HG02943 (cell line): Measurements from ENCODE around the gene CABP2.
A peak's percentile ranks its signal among the peaks of the same experiment; 100 is the strongest.
"Not testable (repeated sequence)": the region's sequence is repeated elsewhere in the genome, so short reads cannot be mapped to it uniquely, and the experiment has no call there.

ENCODE experiments used
- ATAC-seq: cut with Tn5 transposase; IDR thresholded peaks from one replicate; pipeline ENCODE4 v1.9.1; 2021; ENCODE audit warnings: mild to moderate bottlenecking, low read depth, moderate library complexity; ENCODE audit not compliant: unreplicated experiment

CABP2 gene

DNA sequence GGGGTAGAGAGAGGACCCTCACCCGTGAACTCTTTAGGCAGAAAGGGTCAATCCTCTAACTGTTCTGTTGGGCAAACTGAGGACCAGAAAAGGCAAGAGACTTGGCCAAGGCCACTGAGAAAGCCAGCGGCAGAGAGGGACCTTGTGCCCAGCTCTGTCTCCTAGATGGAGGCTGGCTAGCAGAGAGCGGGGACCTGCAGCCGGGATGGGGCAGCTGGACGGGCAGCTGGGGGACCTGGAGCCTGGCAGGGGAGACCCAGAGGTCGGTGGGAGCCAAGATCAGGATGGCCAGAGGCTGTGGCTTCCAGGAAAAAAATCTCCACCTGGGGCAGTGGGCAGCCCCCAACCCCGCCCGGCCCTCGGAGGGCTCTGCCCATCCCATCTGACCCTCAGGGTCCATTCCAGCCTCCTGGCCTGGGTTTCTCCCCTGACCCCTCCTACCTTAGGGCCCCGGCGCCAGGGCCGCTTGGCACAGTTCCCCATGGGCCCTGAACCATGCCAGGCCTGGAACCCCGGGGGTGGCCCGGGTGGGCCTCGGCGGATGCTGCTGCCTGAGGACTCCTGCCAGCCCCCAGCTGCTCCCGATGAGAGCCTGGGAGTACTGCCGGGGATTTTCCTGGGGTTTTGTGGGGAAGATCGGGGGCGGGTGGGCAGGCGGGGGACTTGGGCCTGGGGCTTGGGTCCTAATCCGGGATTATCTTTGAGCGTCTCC, at the start of gene CABP2:
CABP2 (minus strand) TSS at position 603 of the 712 bp plus-strand sequence; CDS start at position 483, 120 bp downstream.
- no peak for ATAC-seq

DNA sequence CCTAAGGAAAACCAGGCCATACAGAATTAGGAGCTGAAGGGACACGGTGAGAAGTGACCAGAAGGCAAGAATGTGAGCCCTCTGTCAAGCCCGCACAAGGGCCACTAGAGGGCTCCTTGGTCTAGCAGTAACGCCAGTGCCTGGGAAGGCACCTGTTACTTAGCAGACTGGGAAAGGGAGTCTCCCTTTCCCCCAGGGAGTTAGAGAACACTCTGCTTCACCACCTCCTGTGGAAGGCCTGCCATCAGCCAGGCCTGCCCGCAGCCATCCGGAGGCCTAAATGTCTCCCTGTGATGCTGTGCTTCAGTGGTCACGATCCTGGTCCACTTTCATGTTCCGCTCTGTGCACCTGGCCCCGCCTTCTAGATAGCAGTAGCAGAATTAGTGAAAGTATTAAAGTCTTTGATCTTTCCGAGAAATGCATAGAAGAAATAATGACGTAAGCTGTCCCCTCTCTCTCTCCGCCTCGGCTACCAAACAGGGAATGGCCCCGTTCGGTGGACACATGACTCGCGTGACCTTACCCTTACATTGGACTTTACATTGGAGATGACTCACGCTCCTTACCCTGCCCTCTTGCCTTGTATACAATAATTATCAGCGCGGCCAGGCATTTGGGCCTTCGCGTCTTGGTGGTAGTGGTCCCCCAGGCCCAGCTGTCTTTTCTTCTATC, 49.6 kb upstream of the CABP2 start:
- no peak for ATAC-seq

DNA sequence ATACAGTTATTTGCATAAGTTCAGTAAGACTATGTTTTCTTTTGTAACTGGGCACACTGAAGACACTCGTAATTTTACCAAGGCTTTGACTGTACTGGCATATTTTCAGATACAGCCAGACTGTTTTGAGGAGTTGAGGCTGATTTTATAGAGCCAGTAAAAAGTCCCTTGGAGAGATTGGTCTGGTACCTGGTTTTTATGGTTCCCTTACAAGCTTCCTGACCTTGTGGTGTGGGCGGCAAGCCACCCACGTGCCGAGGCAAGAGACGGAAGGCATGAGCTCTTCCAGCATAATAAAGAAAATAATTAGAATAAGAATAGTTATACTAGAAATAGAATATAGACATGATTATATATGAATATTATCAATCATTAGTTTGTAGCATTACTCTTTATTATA, 49.1 kb upstream of the CABP2 start:
- ATAC-seq: no peak

DNA sequence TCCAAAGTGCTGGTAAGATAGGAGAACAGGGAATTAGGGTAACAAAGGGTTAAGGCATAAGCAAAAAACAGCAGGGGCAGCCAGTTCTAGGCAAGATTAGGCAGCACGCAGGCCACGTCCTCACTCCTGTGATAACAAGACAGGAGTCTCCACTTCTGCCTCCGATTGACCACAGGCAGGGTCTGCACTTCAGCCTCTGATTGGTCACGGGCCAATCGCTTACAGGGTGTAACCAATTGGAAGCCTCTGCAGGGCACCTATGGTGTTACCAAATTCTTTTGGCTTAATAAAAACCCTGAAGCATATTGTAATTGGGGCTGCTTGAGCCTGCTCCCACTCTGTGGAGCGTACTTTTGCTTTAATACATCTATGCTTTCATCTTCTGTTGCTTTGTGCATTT, 48.2 kb upstream of the CABP2 start:
- no peak for ATAC-seq

DNA sequence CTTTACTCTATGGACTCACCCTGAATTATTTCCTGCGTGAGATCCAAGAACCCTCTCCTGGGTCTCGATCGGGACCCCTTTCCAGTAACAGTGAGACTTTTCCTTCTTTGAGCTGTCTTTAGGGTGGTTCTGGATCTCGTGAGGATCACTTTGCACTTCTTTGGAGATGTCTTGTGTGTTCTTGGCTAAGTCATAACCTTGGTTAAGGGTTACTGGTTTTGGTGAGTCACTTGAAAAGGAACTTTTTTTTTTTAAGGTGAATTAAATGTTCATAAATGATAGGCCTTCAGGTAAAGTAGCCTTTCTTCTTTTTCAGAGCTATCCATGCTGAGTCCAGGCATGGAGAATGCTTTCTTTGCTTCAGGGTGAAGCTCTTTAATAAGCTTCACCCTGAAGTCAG, 41.0 kb upstream of the CABP2 start:
- ATAC-seq: no peak

DNA sequence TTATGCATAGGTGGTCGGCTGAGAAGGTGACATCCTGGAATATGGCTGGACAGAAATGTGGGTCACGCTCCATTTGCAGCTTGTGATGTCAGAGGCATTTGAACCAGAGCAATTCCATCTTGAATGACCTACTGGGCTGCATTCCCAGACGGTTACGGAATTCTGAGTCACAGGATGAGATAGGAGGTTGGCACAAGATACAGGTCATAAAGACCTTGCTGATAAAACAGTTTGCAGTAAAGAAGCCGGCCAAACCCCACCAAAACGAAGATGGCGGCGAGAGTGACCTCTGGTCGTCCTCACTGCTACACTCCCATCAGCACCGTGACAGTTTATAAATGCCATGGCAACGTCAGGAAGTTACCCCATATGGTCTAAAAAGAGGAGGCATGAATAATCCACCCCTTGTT, 40.5 kb upstream of the CABP2 start:
- ATAC-seq: not testable (repeated sequence)

DNA sequence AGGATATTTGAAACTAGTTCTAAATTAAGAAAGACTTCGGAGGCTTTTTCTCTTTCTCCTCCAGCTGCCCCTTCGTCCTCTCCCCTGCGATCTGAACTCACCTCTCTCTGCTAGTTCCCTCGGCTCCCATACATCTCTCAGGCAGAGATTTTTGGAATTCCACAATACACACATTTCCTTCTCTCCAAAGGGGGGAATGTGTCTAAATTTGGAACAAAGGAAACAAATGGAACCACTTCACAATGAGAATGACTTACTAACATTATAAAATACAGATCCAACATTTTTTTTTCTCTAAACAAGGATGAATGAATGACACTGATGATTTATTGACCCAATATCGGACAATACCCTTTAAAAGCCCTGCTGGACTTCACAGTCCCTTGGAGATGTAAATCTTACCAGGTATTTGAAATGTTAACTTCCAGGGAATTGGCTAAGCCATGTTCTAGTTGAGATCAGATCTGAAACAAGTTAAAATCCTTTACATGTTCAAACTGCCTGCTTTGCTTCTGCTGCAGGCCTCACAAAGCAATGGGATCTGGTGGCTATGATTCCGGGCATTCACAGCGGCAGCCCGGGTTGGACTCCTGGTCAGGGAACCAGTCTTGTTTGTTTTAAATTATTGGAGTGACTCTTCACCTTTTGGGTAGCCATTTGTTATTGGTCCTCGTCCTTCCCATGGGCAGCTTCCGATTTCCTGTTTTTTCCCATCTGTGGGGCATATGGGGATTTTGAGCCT, 39.9 kb upstream of the CABP2 start:
- no peak for ATAC-seq

DNA sequence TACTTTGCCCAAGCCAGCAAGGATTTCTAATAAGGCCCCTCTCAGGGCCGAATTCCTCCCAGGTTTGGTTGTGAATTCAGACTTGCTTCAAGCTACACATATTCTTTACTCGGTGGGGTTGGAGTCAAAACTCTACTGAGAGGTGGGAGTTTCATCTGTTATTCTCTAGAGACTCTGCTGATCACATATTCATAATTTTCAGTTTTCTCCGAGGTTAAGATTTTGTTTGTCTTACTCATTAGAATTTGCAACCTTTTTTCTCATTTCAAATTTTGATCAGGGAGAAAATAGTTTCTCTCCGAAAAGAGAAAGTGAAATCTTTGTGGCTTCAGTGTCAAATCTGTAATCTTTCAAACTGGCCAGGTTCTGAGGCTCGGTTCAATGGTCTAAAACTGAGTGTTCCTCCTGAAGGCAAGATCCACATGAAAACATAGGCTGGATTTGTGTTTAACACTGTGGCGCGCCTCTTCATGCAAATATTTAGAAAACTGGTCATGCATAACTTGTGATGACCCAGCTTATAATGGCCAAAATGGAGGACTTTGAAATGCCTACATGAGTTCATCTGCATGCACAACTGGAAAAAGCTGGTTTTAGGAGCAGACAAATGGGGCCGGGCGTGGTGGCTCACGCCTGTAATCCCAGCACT, 38.8 kb upstream of the CABP2 start:
- ATAC-seq: peak; percentile 59

DNA sequence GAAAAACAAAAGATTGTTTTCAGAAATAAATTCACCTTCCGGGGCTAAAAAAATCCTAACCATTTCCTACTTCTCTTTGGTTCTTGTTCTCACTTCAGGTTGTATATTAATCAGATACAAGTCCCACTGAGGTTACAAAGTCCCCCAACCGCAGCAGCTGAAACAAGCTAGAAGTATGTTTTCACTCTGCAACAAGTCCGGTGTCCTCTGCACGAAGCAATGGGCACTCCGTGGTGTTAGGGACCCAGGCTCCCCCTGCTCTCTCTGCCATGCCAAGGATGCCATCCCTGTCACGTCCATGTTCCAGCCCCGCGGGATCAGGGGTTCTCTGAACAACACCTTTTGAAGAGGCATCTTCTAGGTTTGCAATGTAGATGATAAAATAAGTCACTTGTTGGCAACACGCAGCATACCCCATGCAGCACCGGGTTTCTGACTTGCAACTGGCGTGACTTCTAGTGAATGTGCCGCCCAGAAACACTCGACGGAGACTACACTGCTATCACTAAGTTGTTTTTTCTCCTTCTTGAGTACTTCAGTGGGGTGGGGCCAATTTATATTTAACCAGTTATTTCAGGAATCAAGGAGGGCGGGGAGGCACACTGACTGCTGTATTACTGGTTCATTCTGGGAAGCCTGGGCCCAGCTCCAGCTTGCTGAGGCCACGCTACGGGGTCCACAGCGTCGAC, 35.0 kb upstream of the CABP2 start:
- ATAC-seq: no peak

DNA sequence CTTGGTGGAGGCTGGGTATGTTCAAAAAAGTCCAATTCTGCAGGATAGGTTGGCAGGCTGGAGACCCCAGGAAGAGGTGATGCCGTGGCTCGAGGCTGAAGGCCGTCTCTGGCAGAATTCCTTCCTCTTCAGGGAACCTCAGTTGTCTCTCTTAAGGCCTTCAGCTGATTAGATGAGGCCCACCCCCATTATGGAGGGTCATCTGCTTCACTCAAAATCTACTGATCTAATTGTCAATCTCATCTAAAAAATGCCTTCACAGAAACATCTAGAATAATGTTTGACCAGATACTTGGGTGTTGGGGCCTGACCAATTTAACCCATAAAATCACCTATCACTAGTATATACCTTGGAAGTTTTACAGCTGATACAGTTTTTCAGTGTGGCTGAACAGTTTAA, 33.0 kb upstream of the CABP2 start:
- no peak for ATAC-seq

DNA sequence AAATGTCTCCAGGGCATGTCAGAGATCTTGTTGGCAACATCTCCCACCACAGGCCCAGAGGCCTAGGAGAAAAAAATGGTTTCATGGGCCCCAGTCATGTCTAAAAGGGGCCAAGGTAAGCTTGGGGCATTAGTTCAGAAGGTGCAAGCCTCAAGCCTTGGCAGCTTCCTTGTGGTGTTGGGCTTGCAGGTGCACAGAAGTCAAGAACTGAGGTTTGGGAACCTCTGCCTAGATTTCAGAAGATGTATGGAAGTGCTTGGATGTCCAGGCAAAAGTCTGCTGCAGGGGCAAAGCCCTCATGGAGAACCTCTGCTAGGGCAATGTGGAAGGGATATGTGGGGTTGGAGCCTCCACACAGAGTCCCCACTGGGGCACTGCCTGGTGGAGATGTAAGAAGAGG, 28.5 kb upstream of the CABP2 start:
- ATAC-seq: not testable (repeated sequence)

DNA sequence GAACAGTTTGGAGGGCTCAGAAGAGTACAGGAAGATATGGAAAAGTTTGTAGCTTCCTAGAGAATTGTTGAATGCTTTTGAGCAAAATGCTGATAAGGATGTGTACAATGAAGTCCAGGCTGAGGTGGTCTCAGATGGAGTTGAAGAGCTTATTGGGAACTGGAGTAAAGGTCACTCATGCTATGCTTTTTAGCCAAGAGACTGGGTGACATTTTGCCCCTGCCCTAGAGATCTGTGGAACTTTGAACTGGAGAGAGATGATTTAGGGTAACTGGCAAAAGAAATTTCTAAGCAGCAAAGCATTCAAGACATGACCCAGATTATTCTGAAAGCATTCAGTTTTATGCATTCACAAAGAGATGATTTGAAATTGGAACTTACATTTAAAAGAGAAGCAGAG, 27.9 kb upstream of the CABP2 start:
- ATAC-seq: no peak

DNA sequence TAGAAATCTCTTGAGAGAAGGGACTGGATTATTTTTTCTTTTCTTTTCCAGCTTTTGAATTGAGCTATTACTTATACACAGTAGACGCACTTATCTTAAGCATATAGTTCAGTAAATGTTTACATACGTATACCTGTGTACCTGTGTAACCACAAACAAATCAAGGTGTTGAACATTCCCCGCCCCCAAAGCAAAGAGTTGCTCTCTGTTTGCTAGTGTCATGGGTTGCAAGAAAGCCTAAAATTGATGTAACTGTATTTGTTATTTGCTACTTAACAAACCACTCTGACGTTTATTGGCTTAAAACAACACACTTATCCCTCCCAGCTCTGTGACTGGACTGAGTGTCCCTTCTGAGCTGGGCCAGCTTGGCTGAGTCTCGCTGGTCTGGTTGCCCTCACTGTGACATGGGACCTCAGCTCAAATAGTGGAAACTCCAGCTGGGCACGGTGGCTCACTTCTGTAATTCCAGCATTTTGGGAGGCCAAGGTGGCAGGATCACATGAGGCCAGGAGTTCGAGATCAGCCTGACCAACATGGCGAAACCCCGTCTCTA, 25.4 kb upstream of the CABP2 start:
- no peak for ATAC-seq

DNA sequence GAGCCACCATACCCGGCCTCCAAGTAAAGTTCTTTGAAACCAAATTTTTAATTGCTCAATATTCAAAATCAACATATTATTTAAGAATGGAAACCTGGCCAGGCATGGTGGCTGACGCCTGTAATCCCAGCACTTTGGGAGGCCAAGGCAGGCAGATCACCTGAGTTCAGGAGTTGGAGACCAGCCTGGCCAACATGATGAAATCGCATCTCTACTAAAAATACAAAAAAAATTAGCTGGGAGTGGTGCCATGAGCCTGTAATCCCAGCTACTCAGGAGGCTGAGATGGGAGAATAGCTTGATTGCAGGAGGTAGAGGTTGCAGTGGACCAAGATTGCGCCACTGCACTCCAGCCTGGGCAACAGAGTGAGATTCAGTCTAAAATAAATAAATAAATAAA, 24.9 kb upstream of the CABP2 start:
- not testable (repeated sequence) for ATAC-seq

DNA sequence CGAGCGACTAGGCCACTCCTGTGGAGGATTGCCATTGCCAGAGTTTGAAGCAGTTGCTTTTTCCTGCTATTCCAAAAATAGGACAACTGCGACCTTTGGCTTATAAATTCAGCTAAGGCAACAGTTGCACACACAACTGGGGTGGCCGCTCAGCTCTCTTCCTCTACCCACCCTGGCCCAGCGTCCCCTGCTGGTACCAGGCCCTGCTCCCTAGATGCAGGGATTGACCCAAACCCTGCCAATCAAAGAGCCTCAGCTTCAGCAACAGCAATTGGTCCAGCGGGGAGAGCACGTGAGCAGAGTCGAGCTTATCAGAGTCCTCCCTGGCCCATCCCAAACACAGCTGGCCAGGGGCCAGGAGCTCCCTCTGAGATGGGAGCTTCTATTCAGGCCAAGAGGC, 22.0 kb upstream of the CABP2 start:
- no peak for ATAC-seq

DNA sequence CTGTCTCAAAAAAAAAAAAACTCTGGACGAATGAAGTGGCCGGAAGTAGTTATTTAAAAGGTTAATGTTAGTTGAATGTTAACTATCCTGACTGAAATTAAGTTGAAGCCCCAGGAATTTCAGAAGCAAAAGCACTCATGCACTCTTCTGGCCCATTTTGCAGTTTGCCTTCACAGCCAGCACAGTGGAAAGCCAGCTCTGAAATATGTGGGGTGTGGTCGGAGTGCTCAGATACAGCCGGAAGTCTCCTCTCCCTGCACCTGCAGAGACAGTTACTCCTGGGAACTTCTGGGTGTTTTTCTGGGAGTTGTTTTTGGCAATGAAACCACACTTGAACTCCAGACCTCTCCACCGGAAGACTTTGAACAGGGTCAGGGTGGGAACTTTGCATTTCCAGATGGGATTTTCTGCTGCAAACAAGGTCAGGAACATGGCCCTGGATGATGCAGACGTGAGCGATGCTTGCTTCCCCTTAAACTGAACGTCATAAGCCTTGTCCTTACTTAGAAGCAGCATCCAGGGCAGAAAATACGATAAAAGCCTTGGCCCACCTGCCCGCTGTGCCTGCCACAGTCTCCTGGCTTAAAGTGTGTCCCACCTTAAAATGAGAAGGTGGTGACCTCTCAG, 21.5 kb upstream of the CABP2 start:
- no peak for ATAC-seq

DNA sequence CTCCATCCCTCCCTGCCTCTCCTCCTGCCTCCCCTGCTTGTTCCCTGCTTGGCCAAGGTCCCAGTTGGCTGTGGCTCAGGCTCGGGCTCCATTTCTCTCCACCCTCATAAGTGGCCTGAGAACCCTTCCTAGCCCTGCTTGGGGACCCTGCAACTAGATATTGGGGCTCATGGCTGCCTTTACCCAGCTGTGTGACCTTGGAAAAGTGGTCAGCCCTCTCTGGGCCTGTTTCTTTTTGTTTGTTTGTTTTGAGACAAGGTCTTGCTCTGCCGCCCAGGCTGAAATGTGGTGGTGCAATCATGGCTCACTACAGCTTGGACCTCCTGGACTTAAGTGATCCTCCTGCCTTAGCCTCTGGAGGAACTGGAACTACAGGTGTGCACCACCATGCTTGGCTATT, 20.3 kb upstream of the CABP2 start:
- no peak for ATAC-seq

DNA sequence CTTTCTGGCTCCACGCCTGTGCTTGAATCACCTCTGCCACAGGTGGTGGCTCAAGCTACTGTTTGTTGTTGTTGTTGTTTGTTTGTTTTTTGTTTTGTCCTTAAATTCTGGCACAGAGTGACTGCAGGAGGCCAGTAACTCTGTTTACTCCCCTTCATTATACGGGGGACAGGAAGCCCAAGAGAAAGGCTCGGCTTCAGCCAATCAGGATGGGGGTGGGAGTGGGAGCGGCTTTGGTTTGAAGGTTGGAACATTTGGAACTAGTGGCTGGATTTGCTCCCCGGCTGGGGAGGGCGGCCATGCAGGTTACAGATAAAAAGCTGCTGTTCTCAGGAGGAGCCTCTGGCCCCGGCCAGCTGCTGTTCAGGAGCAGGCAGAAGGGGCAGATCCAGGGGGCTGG, 19.7 kb upstream of the CABP2 start:
- ATAC-seq: no peak

DNA sequence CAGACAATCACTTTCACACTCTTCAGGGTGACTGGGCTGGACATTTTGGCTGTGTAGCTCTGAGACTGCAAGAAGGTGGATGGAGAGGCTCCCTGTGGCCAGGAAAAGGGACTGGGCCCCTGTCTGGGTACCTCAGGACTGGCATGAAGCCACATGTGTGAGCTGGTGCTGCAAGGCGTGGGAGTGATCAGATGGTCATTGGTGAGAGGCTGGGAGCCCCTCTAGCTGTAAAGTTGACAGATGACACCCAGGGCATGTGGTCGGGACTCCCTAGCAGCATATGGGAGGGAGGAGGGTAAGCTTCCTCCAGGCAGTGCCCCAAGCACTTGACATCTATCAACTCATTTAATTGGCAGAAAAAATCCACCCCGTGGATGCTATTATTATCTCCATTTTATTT, 18.9 kb upstream of the CABP2 start:
- ATAC-seq: no peak

DNA sequence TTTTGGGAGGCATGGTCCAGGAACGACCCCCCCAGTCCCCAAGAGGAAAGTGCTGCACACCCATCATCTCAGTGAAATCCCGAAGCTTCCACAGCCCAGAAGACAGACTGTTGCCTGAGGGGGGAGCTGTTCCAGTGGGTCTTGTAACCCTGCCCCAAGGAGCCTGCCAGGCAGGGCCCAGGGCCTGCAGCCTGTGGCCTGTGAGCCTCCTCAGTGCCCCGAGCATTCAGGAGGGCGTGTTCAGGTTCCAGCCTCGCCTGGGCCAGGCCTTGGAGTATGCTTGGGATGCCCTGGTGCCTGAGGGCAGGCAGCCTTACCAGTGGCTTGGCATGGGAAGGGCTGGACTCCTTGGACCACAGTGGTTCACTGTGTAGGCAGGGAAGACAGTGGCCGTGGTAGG, 18.0 kb upstream of the CABP2 start:
- no peak for ATAC-seq
